ENCODE measurements around the gene MYLIP.

GRCh38 chr6:16146028-16146427 lies 17.1 kb downstream of the MYLIP start:
- TF ChIP-seq, protein P1, sequence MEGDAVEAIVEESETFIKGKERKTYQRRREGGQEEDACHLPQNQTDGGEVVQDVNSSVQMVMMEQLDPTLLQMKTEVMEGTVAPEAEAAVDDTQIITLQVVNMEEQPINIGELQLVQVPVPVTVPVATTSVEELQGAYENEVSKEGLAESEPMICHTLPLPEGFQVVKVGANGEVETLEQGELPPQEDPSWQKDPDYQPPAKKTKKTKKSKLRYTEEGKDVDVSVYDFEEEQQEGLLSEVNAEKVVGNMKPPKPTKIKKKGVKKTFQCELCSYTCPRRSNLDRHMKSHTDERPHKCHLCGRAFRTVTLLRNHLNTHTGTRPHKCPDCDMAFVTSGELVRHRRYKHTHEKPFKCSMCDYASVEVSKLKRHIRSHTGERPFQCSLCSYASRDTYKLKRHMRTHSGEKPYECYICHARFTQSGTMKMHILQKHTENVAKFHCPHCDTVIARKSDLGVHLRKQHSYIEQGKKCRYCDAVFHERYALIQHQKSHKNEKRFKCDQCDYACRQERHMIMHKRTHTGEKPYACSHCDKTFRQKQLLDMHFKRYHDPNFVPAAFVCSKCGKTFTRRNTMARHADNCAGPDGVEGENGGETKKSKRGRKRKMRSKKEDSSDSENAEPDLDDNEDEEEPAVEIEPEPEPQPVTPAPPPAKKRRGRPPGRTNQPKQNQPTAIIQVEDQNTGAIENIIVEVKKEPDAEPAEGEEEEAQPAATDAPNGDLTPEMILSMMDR (IDR thresholded peaks at IDR 0.05; ENCODE audit: low read length): no peak
- no peak for TF ChIP-seq EZH2phosphoT487 (IDR thresholded peaks at IDR 0.05; ENCODE audit: low read length)

Measured in MM.1S (cell line).